ENCODE measurements around the gene POC1A. TPM values are rescaled to one million over a fixed set of nuclear protein-coding genes. Genes with fewer than 3 reads are reported as not detected.

The POC1A gene
- total and polyA plus RNA-seq, 10 donors, result 1.6 to 4.4 (median 2.9) TPM

DNA sequence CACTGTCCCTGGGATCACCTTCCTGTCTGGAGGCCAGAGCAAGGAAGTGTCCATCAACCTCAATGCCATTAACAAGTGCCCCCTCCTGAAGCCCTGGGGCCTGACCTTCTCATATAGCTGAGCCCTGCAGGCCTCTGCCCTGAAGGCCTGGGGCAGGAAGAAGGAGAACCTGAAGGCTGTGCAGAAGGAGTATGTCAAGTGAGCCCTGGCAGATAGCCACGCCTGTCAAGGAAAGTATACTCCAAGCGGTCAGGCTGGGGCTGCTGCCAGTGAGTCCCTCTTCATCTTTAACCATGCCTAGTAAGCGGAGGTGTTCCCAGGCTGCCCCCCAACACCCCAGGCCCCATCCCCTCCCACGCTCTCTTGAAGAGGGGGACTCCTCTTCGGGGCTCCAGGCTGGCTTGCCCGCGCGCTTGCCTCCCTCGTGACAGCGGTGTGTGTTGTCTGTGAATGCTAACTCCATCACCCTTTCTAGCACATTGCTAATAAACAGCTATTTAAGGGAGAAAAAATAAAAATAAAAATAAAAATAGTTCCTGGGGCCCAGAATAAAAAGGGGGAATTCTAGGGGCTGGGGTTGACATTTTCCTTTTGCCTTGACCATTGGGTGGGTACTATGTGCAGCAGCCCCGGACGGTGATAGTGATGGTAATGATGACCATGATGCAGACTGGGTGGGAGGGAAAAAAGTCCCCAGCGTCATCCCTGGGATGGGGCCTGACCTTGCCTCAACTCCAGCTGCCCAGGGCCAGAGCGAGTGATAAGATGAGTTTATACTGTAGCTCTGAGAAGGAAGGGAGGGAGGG, 40.5 kb upstream of the POC1A start:
- intact Hi-C loops (cut with DNase I; ENCODE audit: low total_unique reads), result no loop called here

DNA sequence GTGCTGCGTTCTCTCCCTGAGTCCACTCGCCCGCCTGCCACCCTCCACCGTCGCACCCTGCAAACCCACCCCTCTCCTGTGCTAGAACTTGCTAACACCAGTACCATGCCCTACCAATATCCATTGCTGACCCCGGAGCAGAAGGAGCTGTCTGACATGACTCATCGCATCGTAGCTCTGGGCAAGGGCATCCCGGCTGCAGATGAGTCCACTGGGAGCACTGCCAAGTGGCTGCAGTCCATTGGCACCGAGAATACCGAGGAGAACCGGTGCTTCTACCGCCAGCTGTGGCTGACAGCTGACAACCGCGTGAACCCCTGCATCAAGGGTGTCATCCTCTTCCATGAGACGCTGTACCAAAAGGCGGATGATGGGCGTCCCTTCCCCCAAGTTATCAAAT, 38.8 kb upstream of the POC1A start:
- Histone ChIP-seq H3K27ac (no peak overlapping the region), H3K36me3 (no peaks in the 10 kb centered on the region), H3K4me3 (no peak overlapping the region), H3K9me3 (no peaks in the 10 kb centered on the region), H3K27me3 (replicated peaks in 1 of 7) (no peaks in the 10 kb centered on the region), H3K4me1 (peaks cover 22 to 76% (median 46%) of the 10 kb centered on the region in 6 donors)
- intact Hi-C loops (cut with DNase I; ENCODE audit: low total_unique reads), result no loop called here
- WGBS, 5 donors, result 78 to 89% (median 85%) methylated on average over 13 to 18 of the region's 18 CpGs
- no peak for TF ChIP-seq POLR2A (IDR thresholded peaks at IDR 0.05)
- TF ChIP-seq, protein P1, sequence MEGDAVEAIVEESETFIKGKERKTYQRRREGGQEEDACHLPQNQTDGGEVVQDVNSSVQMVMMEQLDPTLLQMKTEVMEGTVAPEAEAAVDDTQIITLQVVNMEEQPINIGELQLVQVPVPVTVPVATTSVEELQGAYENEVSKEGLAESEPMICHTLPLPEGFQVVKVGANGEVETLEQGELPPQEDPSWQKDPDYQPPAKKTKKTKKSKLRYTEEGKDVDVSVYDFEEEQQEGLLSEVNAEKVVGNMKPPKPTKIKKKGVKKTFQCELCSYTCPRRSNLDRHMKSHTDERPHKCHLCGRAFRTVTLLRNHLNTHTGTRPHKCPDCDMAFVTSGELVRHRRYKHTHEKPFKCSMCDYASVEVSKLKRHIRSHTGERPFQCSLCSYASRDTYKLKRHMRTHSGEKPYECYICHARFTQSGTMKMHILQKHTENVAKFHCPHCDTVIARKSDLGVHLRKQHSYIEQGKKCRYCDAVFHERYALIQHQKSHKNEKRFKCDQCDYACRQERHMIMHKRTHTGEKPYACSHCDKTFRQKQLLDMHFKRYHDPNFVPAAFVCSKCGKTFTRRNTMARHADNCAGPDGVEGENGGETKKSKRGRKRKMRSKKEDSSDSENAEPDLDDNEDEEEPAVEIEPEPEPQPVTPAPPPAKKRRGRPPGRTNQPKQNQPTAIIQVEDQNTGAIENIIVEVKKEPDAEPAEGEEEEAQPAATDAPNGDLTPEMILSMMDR (IDR thresholded peaks at IDR 0.05 in 8 of 11, conservative IDR thresholded peaks at IDR 0.05 in 3 of 11), result no peak
- no peak for TF ChIP-seq POLR2AphosphoS5 (IDR thresholded peaks at IDR 0.05)
- DNase-seq, result no peak

More for the DNA sequence above, 40.5 kb upstream of the POC1A start:
- peaks cover 0 to 6% (median 2%) of the 10 kb centered on the region in 6 donors for H3K36me3 ChIP-seq
- H3K9me3 ChIP-seq, result no peaks in the 10 kb centered on the region
- no peak for DNase-seq
- no peak overlapping the region for H3K4me3 ChIP-seq
- peaks cover 34 to 75% (median 53%) of the 10 kb centered on the region in 6 donors for H3K4me1 ChIP-seq
- H3K27me3 ChIP-seq (replicated peaks in 1 of 7), result no peaks in the 10 kb centered on the region
- TF ChIP-seq POLR2AphosphoS5 (IDR thresholded peaks at IDR 0.05), result no peak
- TF ChIP-seq, protein P1 (IDR thresholded peaks at IDR 0.05 in 8 of 11, conservative IDR thresholded peaks at IDR 0.05 in 3 of 11), result no peak
- TF ChIP-seq POLR2A (IDR thresholded peaks at IDR 0.05), result no peak
- peak overlapping the region in 2 of 8 donors; percentile 25 to 91 for H3K27ac ChIP-seq
- WGBS, 5 donors, result 71 to 92% (median 81%) methylated on average over 13 to 14 of the region's 14 CpGs

DNA sequence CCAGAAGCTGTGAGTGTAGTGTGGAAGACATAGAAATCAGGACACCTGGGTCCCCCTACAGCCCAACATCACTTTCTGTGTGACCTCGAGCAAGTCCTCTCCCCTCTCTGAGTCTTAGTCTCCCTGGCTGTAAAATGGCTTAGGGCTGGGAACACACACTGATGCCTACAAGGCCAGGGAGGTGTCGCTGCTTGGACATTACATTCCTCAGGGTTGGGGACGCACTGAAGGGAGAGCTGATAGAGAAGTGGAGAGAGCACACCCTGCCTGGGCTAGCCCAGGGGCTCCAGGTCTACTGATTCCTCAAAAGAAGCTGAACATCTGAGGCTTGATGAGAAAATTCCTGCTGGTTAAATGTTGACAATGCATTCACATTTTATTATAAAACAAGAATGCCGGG, 37.4 kb upstream of the POC1A start:
- Histone ChIP-seq H3K27ac (peak overlapping the region in 2 of 8 donors; percentile 28 to 55), H3K9me3 (no peaks in the 10 kb centered on the region), H3K36me3 (no peaks in the 10 kb centered on the region), H3K4me1 (peaks cover 11 to 64% (median 34%) of the 10 kb centered on the region in 6 donors), H3K27me3 (replicated peaks in 1 of 7) (no peaks in the 10 kb centered on the region), H3K4me3 (no peak overlapping the region)
- intact Hi-C loops (cut with DNase I; ENCODE audit: low total_unique reads), result no loop called here
- TF ChIP-seq, protein P1 (IDR thresholded peaks at IDR 0.05 in 8 of 11, conservative IDR thresholded peaks at IDR 0.05 in 3 of 11), result no peak
- TF ChIP-seq POLR2A (IDR thresholded peaks at IDR 0.05), result no peak
- TF ChIP-seq POLR2AphosphoS5 (IDR thresholded peaks at IDR 0.05), result no peak
- WGBS, 5 donors, result 87 to 94% (median 90%) methylated on average over 4 of the region's 4 CpGs
- no peak for DNase-seq

DNA sequence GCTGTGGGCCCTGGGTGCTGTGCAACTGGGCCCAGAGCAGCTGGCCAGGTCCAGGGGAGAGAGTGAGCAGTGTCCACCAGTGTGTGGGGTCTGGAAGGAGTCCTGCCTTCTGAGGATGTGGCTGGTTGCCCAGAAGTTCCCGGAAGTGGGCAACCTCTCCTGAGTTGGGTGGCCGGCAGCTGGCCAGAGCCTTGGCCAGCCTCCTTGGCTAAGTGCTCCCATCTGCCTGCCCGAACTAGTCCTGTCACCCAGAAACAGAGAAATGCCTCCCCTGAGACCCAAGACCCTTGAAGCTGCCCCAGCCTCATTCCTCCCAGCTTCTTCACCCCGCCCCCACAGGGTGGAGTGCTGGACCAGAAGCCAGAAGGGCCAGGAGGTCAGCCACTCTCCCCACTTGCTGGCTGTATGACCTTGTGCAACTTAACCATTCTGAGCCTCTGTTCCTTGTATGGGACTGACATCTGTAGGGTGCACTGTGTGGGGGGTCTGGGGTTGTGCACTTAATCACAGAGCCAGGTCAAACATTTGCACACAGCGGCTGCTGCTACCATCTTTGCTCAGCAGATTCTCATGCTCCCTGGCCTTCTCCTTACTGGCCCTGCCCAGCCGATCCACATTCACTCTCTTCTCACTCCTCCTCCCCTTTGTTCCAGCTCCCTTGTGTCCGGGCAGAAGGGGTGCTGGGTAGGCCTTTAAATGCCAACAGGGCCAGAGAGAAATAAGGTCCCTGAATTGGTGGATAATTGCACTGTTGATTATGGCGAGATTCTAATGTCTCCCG, 36.3 kb upstream of the POC1A start:
- WGBS, 5 donors, result 73 to 90% (median 79%) methylated on average over 6 to 9 of the region's 9 CpGs
- peak; percentile 51 for DNase-seq
- TF ChIP-seq POLR2AphosphoS5 (IDR thresholded peaks at IDR 0.05), result peak in 2 of 3 donors; percentile 43 to 49
- TF ChIP-seq, protein P1 (IDR thresholded peaks at IDR 0.05 in 8 of 11, conservative IDR thresholded peaks at IDR 0.05 in 3 of 11), result no peak
- no peaks in the 10 kb centered on the region for H3K27me3 ChIP-seq (replicated peaks in 1 of 7)
- peak overlapping the region in 5 of 8 donors; percentile 8 to 55 (median 32) for H3K27ac ChIP-seq
- peaks cover 2 to 52% (median 24%) of the 10 kb centered on the region in 6 donors for H3K4me1 ChIP-seq
- intact Hi-C loops (cut with DNase I; ENCODE audit: low total_unique reads), result no loop called here
- H3K4me3 ChIP-seq, result no peak overlapping the region
- H3K36me3 ChIP-seq, result no peaks in the 10 kb centered on the region
- H3K9me3 ChIP-seq, result no peaks in the 10 kb centered on the region
